Breast epithelium (tissue), 3 donors: Measurements from ENCODE around the gene FZR1.

Source experiments
- POLR2A ChIP-seq: fragments of 450-650 bp; IDR thresholded peaks from one replicate; pipeline ENCODE4 v1.6.1; 2016; ENCODE audit warnings: antibody characterized with exemption, mild to moderate bottlenecking, moderate library complexity
- POLR2AphosphoS5 ChIP-seq, 3 donors: sonication (generic); formaldehyde crosslinking; IDR thresholded peaks; one replicate each; pipeline ENCODE4 v1.6.1; 2017; ENCODE audit warnings: antibody characterized with exemption in 3 of 3
- TF ChIP-seq, protein P1 (sequence below), 3 donors: fragments of 450-650 bp; IDR thresholded peaks; one replicate each; pipeline ENCODE4 v1.5.1; 2016 to 2017; ENCODE audit warnings: antibody characterized with exemption in 3 of 3, mild to moderate bottlenecking in 3 of 3, moderate library complexity in 3 of 3

DNA sequence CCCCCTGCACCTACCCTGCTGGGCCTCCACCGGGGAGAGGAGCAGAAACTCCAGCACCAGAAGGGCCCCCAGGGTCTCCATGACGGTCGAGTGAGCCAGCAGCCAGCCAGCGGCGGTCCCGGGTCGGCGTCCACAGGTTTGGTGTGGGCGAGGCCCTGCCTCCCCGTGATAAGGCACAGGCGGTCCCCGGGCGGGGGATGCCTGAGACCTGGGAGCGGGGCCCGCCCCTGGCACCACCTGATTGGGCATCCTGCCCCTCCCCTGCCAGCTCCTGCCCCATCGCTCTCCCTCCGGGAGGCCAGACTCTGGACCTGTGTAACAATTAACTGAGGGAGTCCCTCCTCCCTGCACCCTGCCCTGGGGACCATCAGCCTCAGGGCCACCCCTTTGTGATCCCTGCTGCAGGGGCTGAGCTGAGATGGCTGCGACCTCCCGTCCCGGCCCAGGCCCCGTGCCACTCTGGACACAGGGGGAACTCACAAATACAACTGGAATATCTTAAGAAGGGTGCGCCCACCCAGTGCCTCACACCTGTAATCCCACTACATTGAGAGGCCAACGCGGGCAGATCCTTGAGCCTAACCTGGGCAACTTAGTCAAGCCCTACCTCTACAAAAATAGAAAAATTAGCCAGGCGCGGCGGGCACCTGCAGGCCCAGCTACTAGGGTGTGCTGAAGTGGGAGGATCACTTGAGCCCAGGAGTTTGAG lies 25.6 kb upstream of the FZR1 start, which contains the start of gene SMIM24:
- TF ChIP-seq, protein P1, sequence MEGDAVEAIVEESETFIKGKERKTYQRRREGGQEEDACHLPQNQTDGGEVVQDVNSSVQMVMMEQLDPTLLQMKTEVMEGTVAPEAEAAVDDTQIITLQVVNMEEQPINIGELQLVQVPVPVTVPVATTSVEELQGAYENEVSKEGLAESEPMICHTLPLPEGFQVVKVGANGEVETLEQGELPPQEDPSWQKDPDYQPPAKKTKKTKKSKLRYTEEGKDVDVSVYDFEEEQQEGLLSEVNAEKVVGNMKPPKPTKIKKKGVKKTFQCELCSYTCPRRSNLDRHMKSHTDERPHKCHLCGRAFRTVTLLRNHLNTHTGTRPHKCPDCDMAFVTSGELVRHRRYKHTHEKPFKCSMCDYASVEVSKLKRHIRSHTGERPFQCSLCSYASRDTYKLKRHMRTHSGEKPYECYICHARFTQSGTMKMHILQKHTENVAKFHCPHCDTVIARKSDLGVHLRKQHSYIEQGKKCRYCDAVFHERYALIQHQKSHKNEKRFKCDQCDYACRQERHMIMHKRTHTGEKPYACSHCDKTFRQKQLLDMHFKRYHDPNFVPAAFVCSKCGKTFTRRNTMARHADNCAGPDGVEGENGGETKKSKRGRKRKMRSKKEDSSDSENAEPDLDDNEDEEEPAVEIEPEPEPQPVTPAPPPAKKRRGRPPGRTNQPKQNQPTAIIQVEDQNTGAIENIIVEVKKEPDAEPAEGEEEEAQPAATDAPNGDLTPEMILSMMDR (IDR thresholded peaks at IDR 0.05), result no peak
- no peak for TF ChIP-seq POLR2A
- TF ChIP-seq POLR2AphosphoS5 (IDR thresholded peaks at IDR 0.05), result no peak
